HepG2 (cell line): Measurements from ENCODE around the gene ATP5MK. TPM values are rescaled to one million over a fixed set of nuclear protein-coding genes. Genes with fewer than 3 reads are reported as not detected.

Source experiments
- DRAP1 ChIP-seq: IDR thresholded peaks from 2 replicates; pipeline ENCODE4 v1.6.1; 2016; ENCODE audit warnings: missing genetic modification reagents, missing compliant biosample characterization
- KDM5A ChIP-seq: fragments of 200-600 bp; sonication (generic); IDR thresholded peaks from 2 replicates; pipeline ENCODE4 v1.7.0; 2018; ENCODE audit warnings: antibody characterized with exemption, mild to moderate bottlenecking, low read length, borderline replicate concordance
- PRPF4 ChIP-seq: fragments of 200-400 bp; formaldehyde crosslinking; IDR thresholded peaks from 2 replicates; pipeline ENCODE4 v1.6.1; 2016; ENCODE audit warnings: low read length, low read depth; ENCODE audit not compliant: poor library complexity, severe bottlenecking
- SAP130 ChIP-seq: IDR thresholded peaks from 2 replicates; pipeline ENCODE4 v1.6.1; 2016; ENCODE audit warnings: low read depth
- SMARCC2 ChIP-seq: fragments of 450-650 bp; IDR thresholded peaks from 2 replicates; pipeline ENCODE4 v1.6.1; 2017; ENCODE audit warnings: antibody characterized with exemption, mild to moderate bottlenecking
- SP140L ChIP-seq: sonication (generic); formaldehyde crosslinking; IDR thresholded peaks from 2 replicates; pipeline ENCODE4 v1.4.0; 2020; ENCODE audit warnings: missing genetic modification reagents, borderline replicate concordance
- ZFX ChIP-seq: sonication (generic); formaldehyde crosslinking; IDR thresholded peaks from 2 replicates; pipeline ENCODE4 v1.4.0; 2020; ENCODE audit warnings: mild to moderate bottlenecking, low read depth, missing genetic modification reagents, moderate library complexity
- ZFY ChIP-seq: sonication (generic); formaldehyde crosslinking; IDR thresholded peaks from 2 replicates; pipeline ENCODE4 v1.4.0; 2020; ENCODE audit warnings: missing genetic modification reagents
- ZNF431 ChIP-seq: sonication (generic); formaldehyde crosslinking; IDR thresholded peaks from 2 replicates; pipeline ENCODE4 v1.9.0; 2022; ENCODE audit warnings: missing genetic modification reagents, low read depth, mild to moderate bottlenecking, borderline replicate concordance
- ZNF574 ChIP-seq: sonication (generic); formaldehyde crosslinking; IDR thresholded peaks from 2 replicates; pipeline ENCODE4 v1.4.0; 2020; ENCODE audit warnings: missing genetic modification reagents
- ZNF761 ChIP-seq: sonication (generic); formaldehyde crosslinking; conservative IDR thresholded peaks from 2 replicates; pipeline ENCODE4 v1.4.0; 2020; ENCODE audit warnings: mild to moderate bottlenecking, missing genetic modification reagents
- ZNF766 ChIP-seq: sonication (generic); formaldehyde crosslinking; IDR thresholded peaks from 2 replicates; pipeline ENCODE4 v1.5.0; 2020; ENCODE audit warnings: missing genetic modification reagents, borderline replicate concordance
- ZNF878 ChIP-seq: sonication (generic); formaldehyde crosslinking; IDR thresholded peaks from 2 replicates; pipeline ENCODE4 v1.8.1; 2023; ENCODE audit warnings: mild to moderate bottlenecking, missing genetic modification reagents, moderate library complexity
- ZSCAN21 ChIP-seq: sonication (generic); formaldehyde crosslinking; IDR thresholded peaks from 2 replicates; pipeline ENCODE4 v1.8.0; 2022; ENCODE audit warnings: mild to moderate bottlenecking, missing genetic modification reagents, moderate library complexity, borderline replicate concordance
- ZSCAN31 ChIP-seq: sonication (generic); formaldehyde crosslinking; IDR thresholded peaks from 2 replicates; pipeline ENCODE4 v1.5.0; 2020; ENCODE audit warnings: low read depth, mild to moderate bottlenecking, missing genetic modification reagents
- polyA plus RNA-seq, 8 experiments: library from polyadenylated mRNA; depleted of rRNA in 3 of 8; stranded (reverse) in 7 of 8; unstranded in 1 of 8; fragments of >200 nt; fragmentation: Illumina TruSeq in 4 of 8; extraction: Trizol in 4 of 8; gene quantifications; 2 replicates each; pipeline versions ENCODE4 v1.2.1 to v1.2.3, GENCODE V29; 2011 to 2016; ENCODE audit warnings: low read depth in 4 of 8, missing spikeins in 1 of 8, mixed read lengths in 1 of 8; ENCODE audit not compliant: insufficient read depth in 1 of 8
- total RNA-seq, 5 experiments: library from RNA; depleted of rRNA; stranded (reverse); fragments of >200 nt; fragmentation: Illumina TruSeq; extraction: Trizol; gene quantifications; 2 replicates each; pipeline ENCODE4 v1.2.3, GENCODE V29; 2016; ENCODE audit warnings: low read depth in 1 of 5
- TF ChIP-seq, protein P1 (sequence below): sonication (generic); formaldehyde crosslinking; IDR thresholded peaks from 2 replicates; pipeline ENCODE4 v1.4.0; 2020; ENCODE audit warnings: missing genetic modification reagents
- TF ChIP-seq, protein P2 (sequence below), 2 experiments: sonication (generic) in 1 of 2; formaldehyde crosslinking in 1 of 2; IDR thresholded peaks; 2 replicates each; pipeline versions ENCODE4 v1.4.0 to v1.6.1; 2016 to 2020; ENCODE audit warnings: borderline replicate concordance in 1 of 2, low read depth in 1 of 2, mild to moderate bottlenecking in 1 of 2, missing genetic modification reagents in 1 of 2
- TF ChIP-seq, protein P3 (sequence below): sonication (generic); formaldehyde crosslinking; IDR thresholded peaks from 2 replicates; pipeline ENCODE4 v1.8.0; 2022; ENCODE audit warnings: low read depth, missing genetic modification reagents

The ATP5MK gene
- total and polyA plus RNA-seq, 2 of the 13 experiments (the other 11 are each of a cell fraction or from before 2014, with no cell fraction given) = 312 to 517 TPM

DNA sequence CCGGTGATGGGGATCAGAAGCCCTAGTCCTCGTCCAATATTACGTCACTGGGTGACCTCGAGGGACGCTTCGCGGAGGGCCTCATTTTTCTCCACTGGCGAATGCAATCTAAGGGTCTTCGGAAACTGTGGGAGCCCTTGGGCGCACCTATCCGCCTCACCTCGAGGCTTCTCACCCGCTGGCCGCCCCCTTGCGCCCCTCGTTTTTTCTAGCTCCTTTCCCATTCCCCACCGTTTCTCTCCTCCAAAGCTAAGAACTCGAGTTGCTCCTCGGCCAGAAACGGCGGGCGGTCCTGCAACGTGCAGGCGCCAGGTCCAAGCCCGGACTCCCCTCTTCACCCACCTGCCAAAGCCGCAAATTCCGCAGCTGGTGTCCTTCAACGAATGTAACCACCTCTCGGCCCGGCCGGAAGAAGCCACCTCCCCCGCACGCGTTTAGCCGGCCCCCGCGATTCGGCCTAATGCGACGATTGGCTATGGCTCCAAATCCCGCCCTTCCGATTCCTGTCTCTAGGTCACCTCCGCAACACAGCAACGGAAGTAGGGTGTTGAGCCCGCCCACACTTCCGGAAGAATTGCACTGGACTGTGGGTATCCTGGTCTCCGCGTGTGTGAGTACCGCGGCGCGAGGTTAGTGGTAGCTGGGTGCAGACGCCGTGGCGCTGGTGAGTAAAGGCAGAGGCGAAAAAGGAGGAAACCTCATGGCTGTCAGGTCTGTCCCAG, at the start of gene ATP5MK, which contains the start of gene PDCD11 (continued):
- TF ChIP-seq SAP130 = peak; percentile 99
- TF ChIP-seq DRAP1 = peak; percentile 82
- no peak for TF ChIP-seq ZSCAN31 (CRISPR knock-in tag)
- peak; percentile 69 for TF ChIP-seq ZFY
- TF ChIP-seq ZNF878 (CRISPR knock-in tag) = no peak
- no peak for TF ChIP-seq SMARCC2
- TF ChIP-seq, protein P1, sequence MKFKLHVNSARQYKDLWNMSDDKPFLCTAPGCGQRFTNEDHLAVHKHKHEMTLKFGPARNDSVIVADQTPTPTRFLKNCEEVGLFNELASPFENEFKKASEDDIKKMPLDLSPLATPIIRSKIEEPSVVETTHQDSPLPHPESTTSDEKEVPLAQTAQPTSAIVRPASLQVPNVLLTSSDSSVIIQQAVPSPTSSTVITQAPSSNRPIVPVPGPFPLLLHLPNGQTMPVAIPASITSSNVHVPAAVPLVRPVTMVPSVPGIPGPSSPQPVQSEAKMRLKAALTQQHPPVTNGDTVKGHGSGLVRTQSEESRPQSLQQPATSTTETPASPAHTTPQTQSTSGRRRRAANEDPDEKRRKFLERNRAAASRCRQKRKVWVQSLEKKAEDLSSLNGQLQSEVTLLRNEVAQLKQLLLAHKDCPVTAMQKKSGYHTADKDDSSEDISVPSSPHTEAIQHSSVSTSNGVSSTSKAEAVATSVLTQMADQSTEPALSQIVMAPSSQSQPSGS (CRISPR knock-in tag) = peak; percentile 75
- peak; percentile 72; the same call in 1 of the 2 replicates for TF ChIP-seq KDM5A
- TF ChIP-seq ZNF761 = no peak
- 0 out of 2 replicates have a peak, but pooled peaks have one; percentile 76 for TF ChIP-seq ZNF766 (CRISPR knock-in tag)
- TF ChIP-seq ZNF574 (CRISPR knock-in tag) = peak; percentile 88
- TF ChIP-seq SP140L (CRISPR knock-in tag) = no peak
- peak; percentile 68; the same call in 1 of the 2 replicates for TF ChIP-seq ZNF431 (CRISPR knock-in tag)
- TF ChIP-seq PRPF4 = no peak
- TF ChIP-seq, protein P2, sequence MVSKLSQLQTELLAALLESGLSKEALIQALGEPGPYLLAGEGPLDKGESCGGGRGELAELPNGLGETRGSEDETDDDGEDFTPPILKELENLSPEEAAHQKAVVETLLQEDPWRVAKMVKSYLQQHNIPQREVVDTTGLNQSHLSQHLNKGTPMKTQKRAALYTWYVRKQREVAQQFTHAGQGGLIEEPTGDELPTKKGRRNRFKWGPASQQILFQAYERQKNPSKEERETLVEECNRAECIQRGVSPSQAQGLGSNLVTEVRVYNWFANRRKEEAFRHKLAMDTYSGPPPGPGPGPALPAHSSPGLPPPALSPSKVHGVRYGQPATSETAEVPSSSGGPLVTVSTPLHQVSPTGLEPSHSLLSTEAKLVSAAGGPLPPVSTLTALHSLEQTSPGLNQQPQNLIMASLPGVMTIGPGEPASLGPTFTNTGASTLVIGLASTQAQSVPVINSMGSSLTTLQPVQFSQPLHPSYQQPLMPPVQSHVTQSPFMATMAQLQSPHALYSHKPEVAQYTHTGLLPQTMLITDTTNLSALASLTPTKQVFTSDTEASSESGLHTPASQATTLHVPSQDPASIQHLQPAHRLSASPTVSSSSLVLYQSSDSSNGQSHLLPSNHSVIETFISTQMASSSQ (IDR thresholded peaks at IDR 0.05; ENCODE audit: low read depth) = 0 out of 2 replicates have a peak, but pooled peaks have one; percentile 25
- TF ChIP-seq, protein P2 (CRISPR knock-in tag; IDR thresholded peaks at IDR 0.05; ENCODE audit: borderline replicate concordance) = no peak; the same call in 1 of the 2 replicates
- no peak for TF ChIP-seq ZSCAN21 (CRISPR knock-in tag)
- peak; percentile 78 for TF ChIP-seq ZFX
- TF ChIP-seq, protein P3, sequence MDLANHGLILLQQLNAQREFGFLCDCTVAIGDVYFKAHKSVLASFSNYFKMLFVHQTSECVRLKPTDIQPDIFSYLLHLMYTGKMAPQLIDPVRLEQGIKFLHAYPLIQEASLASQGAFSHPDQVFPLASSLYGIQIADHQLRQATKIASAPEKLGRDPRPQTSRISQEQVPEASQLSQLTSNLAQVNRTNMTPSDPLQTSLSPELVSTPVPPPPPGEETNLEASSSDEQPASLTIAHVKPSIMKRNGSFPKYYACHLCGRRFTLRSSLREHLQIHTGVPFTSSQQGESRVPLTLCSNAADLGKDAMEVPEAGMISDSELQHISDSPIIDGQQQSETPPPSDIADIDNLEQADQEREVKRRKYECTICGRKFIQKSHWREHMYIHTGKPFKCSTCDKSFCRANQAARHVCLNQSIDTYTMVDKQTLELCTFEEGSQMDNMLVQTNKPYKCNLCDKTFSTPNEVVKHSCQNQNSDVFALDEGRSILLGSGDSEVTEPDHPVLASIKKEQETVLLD (CRISPR knock-in tag) = peak; percentile 55; the same call in 1 of the 2 replicates
